ENCODE results near the gene NUDT14.

DNA sequence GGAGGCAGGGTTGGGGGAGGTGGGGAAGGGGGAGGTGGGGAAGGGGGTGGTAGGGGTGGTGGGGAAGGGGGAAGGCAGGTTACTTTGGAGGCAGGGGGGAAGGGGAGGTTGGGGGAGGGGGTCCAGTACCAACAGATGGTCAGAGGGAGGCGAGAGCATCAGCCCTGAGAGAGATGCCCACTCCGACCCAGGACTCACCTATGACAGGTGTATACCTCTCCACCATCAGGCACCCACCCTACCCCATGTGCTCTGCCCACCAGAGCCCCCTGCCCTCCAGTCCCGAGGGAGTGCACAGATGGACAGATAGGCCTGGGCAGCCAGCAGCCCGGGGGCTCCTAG lies 31.1 kb downstream of the NUDT14 start:
- TF ChIP-seq, protein P1, sequence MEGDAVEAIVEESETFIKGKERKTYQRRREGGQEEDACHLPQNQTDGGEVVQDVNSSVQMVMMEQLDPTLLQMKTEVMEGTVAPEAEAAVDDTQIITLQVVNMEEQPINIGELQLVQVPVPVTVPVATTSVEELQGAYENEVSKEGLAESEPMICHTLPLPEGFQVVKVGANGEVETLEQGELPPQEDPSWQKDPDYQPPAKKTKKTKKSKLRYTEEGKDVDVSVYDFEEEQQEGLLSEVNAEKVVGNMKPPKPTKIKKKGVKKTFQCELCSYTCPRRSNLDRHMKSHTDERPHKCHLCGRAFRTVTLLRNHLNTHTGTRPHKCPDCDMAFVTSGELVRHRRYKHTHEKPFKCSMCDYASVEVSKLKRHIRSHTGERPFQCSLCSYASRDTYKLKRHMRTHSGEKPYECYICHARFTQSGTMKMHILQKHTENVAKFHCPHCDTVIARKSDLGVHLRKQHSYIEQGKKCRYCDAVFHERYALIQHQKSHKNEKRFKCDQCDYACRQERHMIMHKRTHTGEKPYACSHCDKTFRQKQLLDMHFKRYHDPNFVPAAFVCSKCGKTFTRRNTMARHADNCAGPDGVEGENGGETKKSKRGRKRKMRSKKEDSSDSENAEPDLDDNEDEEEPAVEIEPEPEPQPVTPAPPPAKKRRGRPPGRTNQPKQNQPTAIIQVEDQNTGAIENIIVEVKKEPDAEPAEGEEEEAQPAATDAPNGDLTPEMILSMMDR (conservative IDR thresholded peaks at IDR 0.05; ENCODE audit: low read length), result no peak
- no peak for TF ChIP-seq EZH2phosphoT487 (IDR thresholded peaks at IDR 0.05; ENCODE audit: borderline replicate concordance)
